Activated effector memory CD4-positive, alpha-beta T cell treated with Interleukin-2 at 50 U/mL for 16 hours (primary cell): ENCODE data around the gene ARHGEF17.

Experiments used
- DNase-seq: peaks from one replicate; pipeline ENCODE4 v3.0.0-alpha.2; 2020

Gene ARHGEF17

DNA sequence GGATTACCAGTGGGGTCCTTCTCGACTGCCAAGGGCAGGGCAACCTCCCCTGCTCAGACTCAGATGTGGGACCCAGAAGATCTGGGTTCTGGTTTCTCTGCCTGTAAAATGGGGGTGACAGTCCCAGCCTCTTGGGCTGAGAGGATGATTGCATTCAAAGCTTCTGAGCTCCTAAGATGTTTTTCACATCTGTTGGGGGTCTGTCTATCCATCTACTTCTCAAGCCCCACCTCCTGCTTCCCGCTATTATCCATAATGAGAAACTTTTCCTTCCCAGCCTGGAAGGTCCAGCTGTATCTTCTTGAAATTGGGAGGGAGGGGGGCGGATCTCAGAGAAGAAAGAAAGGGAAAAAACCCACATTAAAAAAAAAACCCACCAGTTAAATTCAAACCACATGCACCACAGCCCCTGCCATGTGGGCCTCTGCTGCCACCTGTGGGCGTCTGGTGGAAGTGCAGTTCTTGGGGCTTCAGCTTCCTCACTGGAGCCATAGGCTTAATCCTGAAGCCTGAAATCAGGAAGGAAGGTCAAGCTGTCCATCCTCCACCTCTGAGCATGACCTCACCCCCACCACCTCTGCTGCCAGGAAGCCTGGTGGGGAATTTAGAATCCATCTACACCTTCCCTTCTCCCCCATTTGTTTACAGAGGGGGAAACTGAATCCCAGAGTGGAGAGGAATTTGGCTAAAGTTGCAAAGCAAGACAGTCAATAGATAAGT, 27.3 kb downstream of the ARHGEF17 start:
- DNase-seq = peak; percentile 59

DNA sequence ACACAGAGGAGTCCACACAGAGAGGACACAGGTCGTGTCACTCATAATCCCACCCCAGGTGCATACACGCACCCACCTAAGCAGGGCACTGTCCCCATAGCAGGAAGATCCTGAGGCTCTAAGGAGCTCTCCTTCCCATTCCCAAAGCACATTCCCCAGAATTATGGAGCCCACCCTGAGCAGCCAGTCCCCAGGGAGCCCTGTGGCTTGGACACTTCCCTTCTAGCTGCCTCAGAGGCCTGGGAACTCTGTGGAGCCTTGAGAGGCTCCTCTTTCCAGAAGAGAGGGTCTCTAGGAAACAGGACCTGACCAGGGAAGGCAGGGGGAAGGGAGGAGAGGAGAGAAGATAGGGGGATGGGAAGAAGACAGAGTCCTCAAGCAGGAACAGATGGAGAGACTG, 29.8 kb downstream of the ARHGEF17 start:
- no peak for DNase-seq

DNA sequence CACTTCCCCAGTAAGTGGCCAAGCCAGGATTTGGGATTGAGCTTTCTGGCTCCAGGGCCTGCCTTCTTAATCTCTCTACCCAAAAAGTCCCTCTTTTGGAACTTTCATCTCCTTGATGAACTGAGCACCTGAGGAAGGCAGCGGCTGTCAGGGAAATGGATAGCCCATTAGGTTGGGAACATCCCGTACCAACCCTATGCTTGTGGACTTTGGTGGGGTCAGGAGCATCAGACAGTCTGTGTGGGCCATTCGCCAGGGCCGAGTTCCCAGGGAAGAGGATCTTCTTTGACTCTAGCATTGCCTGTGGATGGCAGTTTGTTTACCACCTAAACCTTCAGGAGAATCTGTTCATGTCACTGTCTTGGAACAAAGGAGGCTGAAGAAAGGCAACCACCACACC, 30.2 kb downstream of the ARHGEF17 start:
- DNase-seq = no peak

DNA sequence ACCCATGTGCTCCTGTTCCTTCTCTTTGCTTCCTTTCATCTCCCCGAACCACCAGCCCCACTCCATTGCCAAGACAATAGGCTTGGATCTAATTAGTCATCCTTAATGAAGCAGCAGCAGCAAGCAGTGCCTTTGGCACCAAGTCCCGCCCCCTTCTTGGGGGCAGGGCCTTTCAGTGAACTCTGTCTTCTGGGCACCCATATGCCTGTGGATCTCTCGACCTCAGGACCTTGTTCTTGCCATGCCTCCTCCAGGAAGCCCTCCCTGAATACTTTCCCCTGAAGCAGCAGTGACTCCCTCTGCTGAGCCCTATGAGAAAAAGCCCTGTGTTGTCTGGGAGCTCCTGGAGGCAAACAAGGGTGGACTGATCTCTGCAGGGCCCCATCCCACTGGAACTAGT, 32.1 kb downstream of the ARHGEF17 start:
- no peak for DNase-seq

DNA sequence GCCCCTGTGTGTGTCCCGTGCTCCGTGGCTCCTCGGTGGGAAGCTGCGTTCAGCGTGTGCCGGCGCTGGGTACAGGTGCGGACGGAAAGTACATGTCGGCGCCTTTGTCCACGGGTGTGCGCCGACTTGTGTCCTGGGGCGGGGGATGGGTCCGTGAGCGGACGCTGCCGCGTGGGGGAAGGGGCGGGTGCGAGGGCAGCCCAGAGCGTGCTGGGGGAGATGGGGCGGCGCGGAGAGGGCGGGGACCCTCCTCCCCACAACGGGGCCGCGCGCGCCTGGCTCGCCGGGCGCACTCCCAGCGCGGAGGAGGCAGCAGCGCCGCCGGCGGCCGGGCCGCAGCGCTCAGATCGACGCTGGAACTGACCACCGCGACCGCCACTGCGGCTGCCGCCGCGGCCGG, 34.6 kb downstream of the ARHGEF17 start:
- no peak for DNase-seq

DNA sequence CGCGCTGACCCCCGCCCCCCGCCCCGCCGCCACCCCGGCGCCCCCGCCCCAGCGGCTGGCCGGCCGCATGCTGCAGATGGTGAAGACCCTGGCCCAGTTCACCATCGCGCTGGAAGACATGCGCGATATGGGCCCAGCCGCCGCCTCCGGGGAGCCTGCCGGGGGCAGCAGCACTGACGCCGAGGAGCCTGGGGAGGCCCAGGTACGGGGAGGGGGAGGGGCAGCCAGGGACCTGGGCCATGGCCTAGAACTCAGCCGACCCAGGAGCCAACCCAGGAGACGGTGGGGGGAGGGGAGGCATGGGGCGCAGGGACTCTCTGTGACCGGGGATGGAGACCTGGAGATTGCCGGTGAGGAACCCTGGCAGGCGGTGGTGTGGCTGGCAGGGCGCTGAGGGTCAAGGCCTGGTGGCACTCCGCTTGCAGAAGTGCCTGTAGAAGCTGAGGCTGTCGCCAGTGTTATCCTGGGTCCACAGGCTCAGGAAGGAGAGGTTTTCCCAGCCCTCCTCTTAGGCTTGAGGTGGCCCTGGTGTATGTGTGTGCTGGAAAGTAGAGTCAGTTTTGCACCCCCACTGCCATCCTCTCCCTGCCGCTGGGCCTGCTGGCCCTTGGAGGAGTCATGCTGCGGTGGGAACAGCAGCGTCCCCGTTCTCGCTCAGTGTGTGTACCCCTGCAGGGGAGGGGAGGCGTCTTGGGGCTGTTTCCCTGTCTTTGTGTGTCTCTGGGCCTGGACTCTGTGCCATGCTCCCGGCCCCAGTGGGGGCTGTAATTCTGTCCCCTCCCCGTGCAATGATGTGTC, 35.2 kb downstream of the ARHGEF17 start:
- no peak for DNase-seq

DNA sequence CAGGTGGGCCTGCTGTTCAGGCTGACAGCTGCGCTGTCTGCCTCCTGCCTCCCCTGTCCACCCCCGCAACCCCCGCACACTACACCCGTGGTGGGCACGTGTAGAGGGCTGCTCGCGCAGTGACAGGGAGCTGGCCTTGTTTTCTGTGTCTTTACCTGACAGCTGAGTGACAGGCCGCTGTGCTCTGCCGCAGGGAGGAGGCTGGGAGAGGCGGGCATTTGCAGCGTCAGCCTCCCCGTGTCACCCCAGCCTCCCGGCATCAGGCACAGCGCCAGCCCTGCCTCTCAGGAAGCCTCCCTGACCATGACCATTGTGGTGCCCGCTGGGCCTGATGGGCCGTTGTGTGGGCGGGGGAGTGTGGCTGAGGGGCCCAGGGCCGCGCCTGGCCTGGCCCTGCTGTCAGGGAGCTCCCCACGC, 36.1 kb downstream of the ARHGEF17 start:
- DNase-seq = no peak

DNA sequence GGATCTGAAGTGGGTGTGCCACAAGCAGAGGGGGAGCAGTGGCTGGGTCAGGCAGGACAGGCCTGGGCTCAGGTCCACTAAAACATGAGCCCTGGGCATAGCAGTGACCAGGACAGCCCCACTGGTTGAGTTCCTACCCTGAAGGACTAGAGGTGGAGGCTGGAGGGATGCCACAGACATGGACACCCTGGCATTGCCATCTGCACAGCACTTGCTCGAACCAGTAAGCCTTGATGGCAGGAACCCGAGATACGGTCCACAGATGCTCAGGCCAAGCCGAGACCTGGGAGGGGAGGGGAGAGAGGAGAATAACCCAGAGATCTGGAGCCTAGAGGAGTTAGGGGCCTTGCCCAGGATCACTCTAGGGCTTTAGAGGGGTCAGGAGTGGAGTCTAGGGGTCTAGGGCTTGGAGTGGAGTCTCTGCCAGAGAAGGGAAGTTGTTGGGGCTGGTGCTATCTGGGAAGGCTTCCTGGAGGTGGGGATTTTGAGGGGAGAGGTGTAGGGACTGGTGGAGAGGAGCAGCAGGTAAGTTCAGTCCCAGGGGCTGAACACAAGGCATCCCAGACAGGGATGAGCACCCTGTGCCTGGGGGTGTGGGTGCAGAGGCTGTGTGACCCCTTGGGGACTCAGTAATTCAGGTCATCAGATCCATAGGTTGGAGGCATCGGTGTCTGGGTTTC, 37.5 kb downstream of the ARHGEF17 start:
- no peak for DNase-seq

DNA sequence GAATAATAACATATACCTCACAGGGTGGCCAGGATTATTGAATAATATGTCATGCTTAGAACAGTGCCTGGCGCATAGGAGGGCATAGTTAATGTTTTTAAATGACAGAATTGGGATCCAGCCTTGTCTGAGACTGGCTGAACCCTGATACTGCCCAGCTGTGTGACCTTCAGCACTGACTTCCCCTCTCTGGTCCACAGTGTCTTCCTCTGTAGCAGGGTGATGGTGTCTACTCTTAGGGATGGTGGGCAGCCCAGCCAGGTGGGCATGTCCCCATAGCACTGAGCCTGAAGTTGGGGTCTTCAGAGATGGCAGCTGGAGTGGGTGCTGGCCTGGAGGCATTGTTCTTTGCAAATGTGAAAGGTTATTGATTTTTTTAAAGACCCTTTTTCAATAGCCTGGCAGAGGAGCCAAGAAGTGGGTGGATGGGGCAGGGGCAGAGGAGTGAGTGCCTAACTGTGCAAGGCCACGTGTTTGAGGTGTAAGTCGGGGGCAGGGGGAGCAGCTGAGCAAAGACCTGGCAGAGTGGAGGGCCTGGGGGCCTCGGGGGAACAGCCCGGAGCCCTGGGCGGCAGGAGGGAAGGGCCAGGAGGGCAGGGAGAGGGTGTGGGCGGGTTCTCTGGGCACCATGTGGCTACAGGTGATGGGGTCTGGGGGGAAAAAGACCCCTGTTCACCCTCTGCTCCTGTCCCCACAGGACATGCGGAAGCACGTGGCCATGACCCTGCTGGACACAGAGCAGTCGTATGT, 38.3 kb downstream of the ARHGEF17 start:
- DNase-seq = no peak

DNA sequence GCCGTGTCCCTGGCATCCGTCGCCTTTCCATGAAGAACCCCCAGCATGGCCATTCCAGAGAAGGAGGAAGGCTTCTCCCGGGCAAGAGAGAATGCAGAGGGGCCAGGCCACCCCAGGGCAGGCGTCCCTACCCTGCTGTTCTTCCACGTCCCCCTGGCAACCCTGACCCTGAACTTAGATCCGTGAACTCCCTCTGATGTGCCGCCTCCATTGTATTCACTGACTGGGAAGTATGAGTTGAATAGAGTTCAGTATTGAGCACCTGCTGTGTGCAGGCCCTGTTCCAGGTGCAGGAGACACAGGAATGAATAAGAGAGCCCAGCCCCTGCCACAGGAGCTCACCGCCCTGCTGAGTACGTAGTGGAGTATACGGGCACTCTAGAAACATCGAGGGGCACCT, 39.0 kb downstream of the ARHGEF17 start:
- no peak for DNase-seq

DNA sequence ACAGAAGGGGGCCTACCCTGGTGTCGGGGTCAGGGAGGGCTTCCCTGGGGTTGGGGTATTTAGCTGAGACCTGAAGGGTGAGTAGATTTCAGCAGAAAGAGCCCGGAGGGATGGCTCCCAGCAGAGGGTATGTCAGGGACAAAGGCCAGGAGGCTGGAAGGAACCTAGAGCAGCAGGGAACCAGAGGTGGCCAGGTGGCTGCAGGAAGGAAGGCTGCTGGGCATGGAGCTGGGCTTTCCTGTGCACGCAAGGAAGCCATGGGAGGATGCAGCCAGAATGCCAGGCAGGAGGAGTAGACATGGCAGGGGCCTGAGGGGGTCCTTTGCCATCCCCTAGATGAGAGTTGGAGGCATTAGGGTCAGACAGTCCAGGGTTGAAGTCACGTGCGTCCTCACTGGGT, 40.8 kb downstream of the ARHGEF17 start:
- DNase-seq = no peak

DNA sequence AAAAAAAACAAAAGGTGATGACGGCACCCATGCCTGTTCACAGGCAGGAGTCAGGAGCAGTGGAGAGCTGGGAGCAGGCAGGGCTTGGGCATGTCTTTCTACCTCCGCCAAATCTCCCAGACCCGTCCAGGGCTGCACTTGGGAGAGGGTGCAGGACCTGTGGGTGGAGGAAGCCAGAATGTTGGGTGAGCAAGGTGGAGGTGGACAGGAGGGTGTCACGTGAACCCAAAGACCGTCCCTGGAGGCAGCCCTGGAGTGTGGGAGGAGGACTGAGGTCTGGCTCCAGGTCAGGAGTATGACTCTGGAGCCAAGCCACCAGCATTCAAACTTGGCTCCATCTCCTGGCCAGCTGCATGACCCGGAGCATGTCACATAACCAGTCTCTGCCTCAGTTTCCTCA, 41.6 kb downstream of the ARHGEF17 start:
- no peak for DNase-seq

DNA sequence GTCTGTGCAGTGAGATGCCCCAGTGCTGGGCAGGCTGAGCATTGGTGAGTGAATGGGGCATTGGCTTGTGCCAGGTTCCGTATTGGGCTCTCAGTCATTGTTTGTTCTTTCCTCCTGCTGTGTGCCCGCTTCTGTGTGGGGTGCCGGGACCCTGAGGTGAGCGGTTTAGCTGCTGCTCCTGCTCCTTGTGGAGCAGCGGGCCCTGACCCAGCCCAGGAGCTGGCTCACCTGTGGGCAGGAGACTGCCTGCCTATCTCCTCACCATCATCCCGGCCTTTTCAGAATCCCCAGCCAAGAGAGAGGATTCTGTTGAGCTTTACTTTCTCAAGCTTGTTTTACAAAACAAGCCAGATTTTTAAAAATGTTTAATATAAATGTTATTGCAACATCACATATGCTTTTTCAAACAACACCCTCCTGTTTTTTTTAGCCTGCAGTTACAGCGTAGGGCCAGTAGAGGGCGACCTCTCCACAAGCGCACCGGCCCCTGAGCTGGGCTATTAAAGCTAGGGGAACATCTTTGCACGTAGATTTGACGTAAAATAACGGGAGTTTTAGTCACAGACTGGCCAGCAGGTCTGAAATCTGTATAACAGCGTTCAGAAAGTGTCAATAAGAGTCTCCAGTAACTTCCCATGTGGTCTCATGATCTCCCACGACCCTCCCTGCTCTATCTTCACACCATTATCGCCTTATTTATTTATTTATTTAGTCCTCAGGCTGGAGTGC, 43.0 kb downstream of the ARHGEF17 start:
- peak; percentile 48 for DNase-seq

DNA sequence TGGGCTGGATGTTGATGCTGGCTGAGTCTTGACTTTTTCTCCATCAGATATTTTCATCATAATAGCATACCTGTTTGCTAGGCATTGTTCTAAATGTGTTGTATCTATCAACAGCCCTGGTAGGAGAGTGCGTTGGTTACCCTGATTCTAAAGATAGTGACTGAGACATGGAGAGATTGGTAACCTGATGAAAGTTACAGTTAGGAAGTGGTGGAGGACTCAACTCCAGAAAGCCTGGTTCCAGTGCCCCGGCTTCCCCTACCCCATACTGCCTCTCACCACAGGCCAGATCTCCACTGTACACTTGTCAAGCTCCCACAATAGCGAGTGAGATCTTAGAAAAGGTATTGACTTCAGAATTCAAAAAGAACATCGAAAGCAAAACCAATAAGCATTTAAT, 45.3 kb downstream of the ARHGEF17 start:
- DNase-seq = no peak

DNA sequence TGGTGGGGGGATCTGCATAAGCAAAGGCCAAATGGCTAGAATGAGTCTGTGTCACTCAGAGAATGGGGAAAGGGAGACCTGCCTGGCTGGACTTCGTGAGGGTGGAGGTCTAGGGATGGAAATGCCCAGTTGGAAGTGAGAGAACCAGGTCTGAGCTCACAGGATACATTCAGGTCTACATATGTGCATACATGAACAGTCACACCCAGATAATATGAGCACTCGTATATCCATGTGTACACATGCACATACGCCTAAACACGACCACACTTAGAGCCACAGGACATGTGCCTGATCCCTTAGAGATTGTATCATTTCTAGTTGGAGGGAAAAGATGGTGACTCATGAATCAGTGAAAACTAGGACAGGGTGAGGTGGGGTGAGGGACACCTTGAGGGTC, 47.0 kb downstream of the ARHGEF17 start:
- DNase-seq = no peak

DNA sequence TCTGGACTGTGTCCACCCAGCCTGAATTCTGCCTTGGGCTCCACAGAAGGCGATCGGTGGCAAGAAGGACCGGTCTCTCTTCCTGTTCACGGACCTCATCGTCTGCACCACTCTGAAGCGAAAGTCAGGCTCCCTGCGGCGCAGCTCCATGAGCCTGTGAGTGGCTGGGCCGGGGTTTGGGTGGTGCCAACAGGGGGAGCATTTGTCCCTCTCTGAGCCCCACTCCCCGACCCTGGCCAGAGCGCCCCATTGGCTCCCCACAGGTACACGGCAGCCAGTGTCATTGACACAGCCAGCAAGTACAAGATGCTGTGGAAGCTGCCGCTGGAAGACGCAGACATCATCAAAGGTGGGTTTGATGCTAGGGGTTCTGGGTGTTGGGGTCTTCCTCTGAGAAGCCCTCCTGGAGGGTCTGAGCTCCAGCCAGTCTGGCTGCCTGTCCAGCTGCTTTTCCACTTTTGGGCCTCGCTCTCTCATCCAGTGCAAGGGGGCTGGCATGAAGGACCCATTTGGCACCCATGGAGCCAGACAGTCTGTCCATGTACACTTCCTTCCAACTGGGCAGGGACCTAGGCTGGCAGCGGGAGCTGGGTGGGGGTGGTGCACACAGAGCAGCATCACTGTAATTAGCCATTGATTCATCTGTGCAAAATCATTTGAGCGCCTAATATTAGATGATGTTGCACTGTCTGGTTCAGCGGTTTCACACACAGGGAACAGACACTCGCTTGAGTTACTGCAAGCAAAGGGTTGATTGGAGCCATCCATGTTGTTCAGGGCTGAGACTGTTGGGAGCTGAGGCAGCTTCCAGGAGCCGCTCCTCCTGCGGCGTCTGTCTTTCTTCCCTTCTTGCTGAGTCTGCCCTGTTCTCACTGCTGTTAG, 49.1 kb downstream of the ARHGEF17 start:
- no peak for DNase-seq

DNA sequence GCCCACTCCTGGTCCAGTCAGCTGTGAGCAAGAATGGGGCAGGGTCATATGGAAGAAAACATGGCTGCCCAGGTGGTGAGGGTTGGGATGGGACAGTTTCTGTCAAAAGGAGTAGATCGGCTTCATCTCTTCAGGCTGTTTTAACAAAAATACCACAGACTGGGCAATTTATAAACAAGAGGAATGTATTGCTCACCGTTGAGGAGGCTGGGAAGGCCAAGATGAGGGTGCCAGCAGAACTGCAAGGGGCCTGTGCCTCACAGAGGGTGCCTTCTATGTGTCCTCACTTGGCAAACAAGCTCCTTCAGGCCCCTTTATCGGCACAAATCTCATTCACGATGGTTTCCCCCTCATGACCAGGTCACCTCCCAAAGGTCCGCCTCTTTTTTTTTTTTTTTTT, 50.0 kb downstream of the ARHGEF17 start:
- no peak for DNase-seq

DNA sequence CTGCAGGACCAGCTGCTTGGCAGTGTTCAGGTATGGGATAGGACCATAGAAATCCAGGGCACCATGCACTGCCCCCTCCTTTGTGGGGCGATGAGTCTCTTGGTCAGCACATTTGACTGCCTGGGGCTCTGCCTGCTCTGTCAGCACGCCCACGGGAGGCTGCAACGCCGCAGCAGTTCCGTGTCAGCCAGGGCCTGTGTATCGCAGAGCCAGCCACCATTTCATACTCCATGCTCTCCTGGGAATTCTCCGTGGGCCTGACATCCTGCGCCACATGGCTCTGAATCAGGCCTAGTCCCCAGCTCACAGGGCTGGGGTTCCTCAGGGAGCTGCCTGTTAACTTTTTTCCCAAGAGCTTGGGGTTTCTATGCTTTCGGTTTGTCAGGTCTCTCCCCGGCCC, 51.3 kb downstream of the ARHGEF17 start:
- DNase-seq = no peak

DNA sequence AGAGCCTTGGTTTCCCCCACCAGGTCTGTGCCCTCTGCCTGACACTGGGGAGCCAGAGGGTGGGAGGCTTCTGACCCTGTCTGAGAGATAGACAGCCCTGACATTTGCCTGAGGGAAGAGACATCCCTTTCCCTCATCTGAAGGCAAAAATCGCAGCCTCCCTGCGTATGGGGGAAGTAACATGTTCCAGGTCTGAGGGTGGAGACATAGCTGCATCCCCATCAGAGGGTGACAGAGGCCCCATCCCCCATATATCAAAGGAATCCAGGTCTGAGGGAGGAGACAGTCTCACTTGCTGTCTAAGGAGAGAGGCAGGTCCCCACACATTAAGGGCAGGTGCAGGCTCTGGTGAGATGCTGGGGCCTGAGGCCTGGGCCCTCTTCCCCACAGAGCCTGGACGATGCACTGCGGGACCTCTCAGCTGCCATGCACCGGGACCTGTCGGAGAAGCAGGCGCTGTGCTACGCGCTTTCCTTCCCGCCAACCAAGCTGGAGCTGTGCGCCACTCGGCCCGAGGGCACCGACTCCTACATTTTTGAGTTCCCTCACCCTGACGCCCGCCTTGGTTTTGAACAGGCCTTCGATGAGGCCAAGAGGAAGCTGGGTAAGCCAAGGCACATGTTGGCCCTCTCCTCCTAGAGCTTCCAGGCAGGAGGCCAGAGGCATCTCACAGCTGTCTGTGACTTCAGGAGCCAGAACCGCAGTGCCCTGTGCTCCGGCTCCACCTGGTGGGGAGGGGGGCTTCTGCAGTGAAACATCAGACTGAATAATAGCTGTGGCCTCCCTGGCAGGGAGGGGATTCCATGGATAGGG, 52.1 kb downstream of the ARHGEF17 start:
- no peak for DNase-seq

DNA sequence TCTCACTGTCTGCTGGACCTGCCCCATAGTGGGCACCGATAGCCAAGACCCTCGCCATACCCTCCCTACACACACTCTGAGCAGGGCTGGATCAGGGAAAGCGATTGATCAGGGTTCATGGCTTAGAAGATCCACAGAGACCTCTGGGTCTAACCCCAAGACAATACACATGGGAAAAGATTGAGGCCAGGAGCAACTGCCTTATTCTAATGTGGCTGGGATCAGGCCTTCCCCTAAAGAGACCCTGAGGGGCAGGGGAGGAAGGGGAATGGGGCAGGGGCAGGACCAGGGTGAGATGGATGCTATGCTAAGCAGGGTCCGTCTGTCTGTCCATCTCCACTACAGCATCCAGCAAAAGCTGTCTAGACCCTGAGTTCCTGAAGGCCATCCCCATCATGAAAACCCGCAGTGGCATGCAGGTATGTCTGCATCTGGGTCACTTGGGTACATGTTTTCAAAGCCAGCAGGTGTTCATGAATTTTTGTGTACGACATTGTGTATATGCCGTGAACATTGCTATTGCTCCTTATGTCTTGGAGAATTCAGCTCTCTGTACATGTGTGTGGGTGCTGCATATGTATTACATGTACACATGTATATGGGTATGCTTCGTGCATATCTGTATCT, 52.8 kb downstream of the ARHGEF17 start:
- DNase-seq = no peak
